GM12878 (cell line): ENCODE data around the gene RRM2. TPM values are rescaled to one million over a fixed set of nuclear protein-coding genes. Genes with fewer than 3 reads are reported as not detected.

Source experiments
- ATAC-seq: fragments of 200-7000 bp; cut with Tn5 transposase; 3 replicates; pipeline ENCODE4 v1.9.1; 2020; ENCODE audit warnings: mild to moderate bottlenecking, moderate library complexity
- BruUV-seq: library from RNA; stranded (reverse); fragments of 400-500 nt; replicated peaks from 2 replicates; lab custom pipeline; 2021; lab: Mats Ljungman, UMichigan
- CTCF ChIA-PET: fragments of 300-600 bp; sonication (Branson Sonifier 250); formaldehyde crosslinking; extraction: SDS; loops from one replicate; lab custom pipeline; 2021; ENCODE audit warnings: inconsistent platforms; lab: Yijun Ruan, JAX
- POLR2A ChIA-PET: fragments of 350-600 bp; formaldehyde crosslinking; extraction: SDS; loops from one replicate; lab custom pipeline; 2021; ENCODE audit warnings: inconsistent platforms; lab: Charles Lee
- RAD21 ChIA-PET: fragments of 300-600 bp; sonication (Branson Sonifier 250); formaldehyde crosslinking; loops from one replicate; lab custom pipeline; 2023; ENCODE audit warnings: antibody characterized with exemption; ENCODE audit not compliant: unreplicated experiment; lab: Charles Lee
- SMC1A ChIA-PET: fragments of 300-600 bp; sonication (Branson Sonifier 250); formaldehyde crosslinking; loops from one replicate; lab custom pipeline; 2023; ENCODE audit not compliant: unreplicated experiment, uncharacterized antibody; lab: Charles Lee
- DNase-seq: peaks from one replicate; pipeline ENCODE4 v3.0.0-alpha.2; 2011; ENCODE audit warnings: low read depth, low spot score
- FAIRE-seq: peaks from 3 replicates; lab custom pipeline; 2011; peaks lifted over from hg19 to GRCh38; lab: Jason Lieb, UNC
- H2AFZ ChIP-seq: 2 replicates; pipeline ENCODE4 v1.6.0; 2011; ENCODE audit warnings: low read depth, low read length, control low read depth; ENCODE audit not compliant: control insufficient read depth
- H3K27ac ChIP-seq: 2 replicates; pipeline ENCODE4 v1.5.1; 2011; ENCODE audit warnings: control low read depth; ENCODE audit not compliant: control insufficient read depth, insufficient read depth
- H3K27me3 ChIP-seq, 2 experiments: replicated peaks in 1 of 2; 2 replicates each; pipeline versions ENCODE4 v1.6.0 to v1.6.1; 2011; ENCODE audit warnings: low read length in 1 of 2; ENCODE audit not compliant: control insufficient read depth in 2 of 2, insufficient read depth in 2 of 2
- H3K36me3 ChIP-seq, 2 experiments: 2 replicates each; pipeline ENCODE4 v1.5.1; 2011; ENCODE audit warnings: low read length in 1 of 2; ENCODE audit not compliant: control insufficient read depth in 2 of 2, insufficient read depth in 2 of 2
- H3K4me1 ChIP-seq: 2 replicates; pipeline ENCODE4 v1.6.1; 2011; ENCODE audit warnings: mild to moderate bottlenecking, low read length, moderate library complexity, mixed read lengths; ENCODE audit not compliant: control insufficient read depth, insufficient read depth
- H3K4me2 ChIP-seq: 2 replicates; pipeline ENCODE4 v1.6.0; 2011; ENCODE audit warnings: control low read depth; ENCODE audit not compliant: control insufficient read depth, insufficient read depth
- H3K4me3 ChIP-seq: fragments of 200-600 bp; sonication (generic); 2 replicates; pipeline ENCODE4 v1.5.1; 2016
- H3K79me2 ChIP-seq: 2 replicates; pipeline ENCODE4 v1.6.0; 2011; ENCODE audit warnings: low read length; ENCODE audit not compliant: control insufficient read depth, insufficient read depth
- H3K9ac ChIP-seq: 2 replicates; pipeline ENCODE4 v1.8.0; 2011; ENCODE audit warnings: low read length, control low read depth, mixed read lengths; ENCODE audit not compliant: control insufficient read depth, insufficient read depth
- H3K9me3 ChIP-seq: replicated peaks from 3 replicates; pipeline ENCODE4 v1.5.1; 2011; ENCODE audit warnings: mild to moderate bottlenecking, low read length; ENCODE audit not compliant: control insufficient read depth, insufficient read depth
- H4K20me1 ChIP-seq: 2 replicates; pipeline ENCODE4 v1.6.0; 2011; ENCODE audit not compliant: control insufficient read depth, insufficient read depth
- ASH2L ChIP-seq: fragments of 300-600, 200-600 bp; sonication (generic); IDR thresholded peaks from 2 replicates; pipeline ENCODE4 v1.6.1; 2017; ENCODE audit warnings: low read depth, mild to moderate bottlenecking, borderline replicate concordance
- ATF2 ChIP-seq: IDR thresholded peaks from 2 replicates; pipeline ENCODE4 v1.6.1; 2012; ENCODE audit warnings: low read length, inconsistent platforms
- CHD4 ChIP-seq: fragments of 200-600 bp; sonication (generic); IDR thresholded peaks from 2 replicates; pipeline ENCODE4 v1.6.1; 2016; ENCODE audit warnings: mild to moderate bottlenecking
- EGR1 ChIP-seq, 2 experiments: IDR thresholded peaks; 1 replicate in 1 of 2; 2 replicates in 1 of 2; pipeline ENCODE4 v1.6.1; 2011 to 2012; ENCODE audit warnings: low read depth in 2 of 2, low read length in 2 of 2, borderline replicate concordance in 1 of 2, mild to moderate bottlenecking in 1 of 2, moderate library complexity in 1 of 2
- FOS ChIP-seq: IDR thresholded peaks from 3 replicates; pipeline ENCODE4 v1.6.1; 2011; ENCODE audit warnings: borderline replicate concordance; ENCODE audit not compliant: insufficient read length; ENCODE audit errors: extremely low read depth
- GATAD2B ChIP-seq: fragments of 450-650 bp; conservative IDR thresholded peaks from 2 replicates; pipeline ENCODE4 v1.6.1; 2017; ENCODE audit warnings: low read depth, mild to moderate bottlenecking, moderate library complexity
- IKZF1 ChIP-seq: fragments of 450-650 bp; conservative IDR thresholded peaks from 2 replicates; pipeline ENCODE4 v1.6.1; 2017; ENCODE audit warnings: antibody characterized with exemption, mild to moderate bottlenecking
- KAT2A ChIP-seq: conservative IDR thresholded peaks from 2 replicates; pipeline ENCODE4 v1.6.1; 2011; ENCODE audit warnings: low read depth, low read length; ENCODE audit not compliant: control insufficient read depth
- KLF5 ChIP-seq: fragments of 450-650 bp; IDR thresholded peaks from 2 replicates; pipeline ENCODE4 v1.6.1; 2014; ENCODE audit warnings: mild to moderate bottlenecking; ENCODE audit not compliant: partially characterized antibody
- MLLT1 ChIP-seq: fragments of 450-650 bp; IDR thresholded peaks from 2 replicates; pipeline ENCODE4 v1.6.1; 2016; ENCODE audit warnings: mild to moderate bottlenecking
- PAX5 ChIP-seq: IDR thresholded peaks from 2 replicates; pipeline ENCODE4 v1.6.1; 2011; ENCODE audit warnings: low read depth, low read length, borderline replicate concordance
- PAX8 ChIP-seq: fragments of 450-650 bp; IDR thresholded peaks from 2 replicates; pipeline ENCODE4 v1.6.1; 2017; ENCODE audit warnings: mild to moderate bottlenecking, moderate library complexity
- SREBF1 ChIP-seq: IDR thresholded peaks from 2 replicates; pipeline ENCODE4 v1.6.1; 2012; ENCODE audit warnings: mild to moderate bottlenecking, low read length
- TCF7 ChIP-seq: IDR thresholded peaks from 2 replicates; pipeline ENCODE4 v1.6.1; 2014; ENCODE audit warnings: antibody characterized with exemption, borderline replicate concordance
- ZNF384 ChIP-seq: IDR thresholded peaks from 2 replicates; pipeline ENCODE4 v1.6.1; 2012; ENCODE audit warnings: low read depth, mild to moderate bottlenecking, low read length, improper control_type of control experiment, borderline replicate concordance
- ZSCAN29 ChIP-seq: fragments of 450-650 bp; IDR thresholded peaks from 2 replicates; pipeline ENCODE4 v1.6.1; 2017; ENCODE audit warnings: mild to moderate bottlenecking, moderate library complexity
- WGBS: methylation state at CpG from one replicate; pipeline ENCODE4 v1.1.6; 2016; ENCODE audit warnings: low lambda C conversion rate; ENCODE audit not compliant: insufficient replicate concordance, insufficient coverage; ENCODE audit errors: missing lambda C conversion rate; 5-methylcytosine and 5-hydroxymethylcytosine counted together
- in situ Hi-C: fragments of 300-500 bp; cut with MboI; formaldehyde crosslinking; loops from 9 replicates; pipeline ENCODE4 v1.14.3; 2018; ENCODE audit warnings: mixed read lengths
- intact Hi-C: fragments of 100-400 bp; cut with micrococcal nuclease; formaldehyde crosslinking; loops from one replicate; pipeline ENCODE4 v1.14.2; 2022; ENCODE audit not compliant: unreplicated experiment
- polyA plus RNA-seq, 11 experiments: library from polyadenylated mRNA; depleted of rRNA in 4 of 11; unstranded in 6 of 11; stranded (reverse) in 5 of 11; fragments of >200 nt; fragmentation: Nextera tagmentation in 4 of 11; fragmentation: Illumina TruSeq in 1 of 11; extraction: Ambion mirVana in 4 of 11; extraction: Trizol in 1 of 11; gene quantifications; 1 replicate in 1 of 11; 2 replicates in 10 of 11; pipeline versions ENCODE4 v1.2.1 to v1.2.3, GENCODE V29; 2011 to 2016; ENCODE audit warnings: inconsistent platforms in 2 of 11, missing spikeins in 2 of 11, low read depth in 1 of 11
- total RNA-seq, 4 experiments: library from RNA; depleted of rRNA in 3 of 4; stranded (reverse); fragments of >200 nt in 3 of 4; fragmentation: Illumina TruSeq in 1 of 4; extraction: Trizol in 1 of 4; gene quantifications; 2 replicates each; pipeline versions ENCODE4 v1.2.1 to v1.2.3, GENCODE V29; 2013 to 2021
- TF ChIP-seq, protein P1 (sequence below): fragments of 450-650 bp; IDR thresholded peaks from 2 replicates; pipeline ENCODE4 v1.6.1; 2017; ENCODE audit warnings: mild to moderate bottlenecking

The RRM2 gene
- total and polyA plus RNA-seq, 10 of the 15 experiments (the other 5 are each of a cell fraction or from before 2014, with no cell fraction given), result 54.4 to 771 (median 159) TPM

DNA sequence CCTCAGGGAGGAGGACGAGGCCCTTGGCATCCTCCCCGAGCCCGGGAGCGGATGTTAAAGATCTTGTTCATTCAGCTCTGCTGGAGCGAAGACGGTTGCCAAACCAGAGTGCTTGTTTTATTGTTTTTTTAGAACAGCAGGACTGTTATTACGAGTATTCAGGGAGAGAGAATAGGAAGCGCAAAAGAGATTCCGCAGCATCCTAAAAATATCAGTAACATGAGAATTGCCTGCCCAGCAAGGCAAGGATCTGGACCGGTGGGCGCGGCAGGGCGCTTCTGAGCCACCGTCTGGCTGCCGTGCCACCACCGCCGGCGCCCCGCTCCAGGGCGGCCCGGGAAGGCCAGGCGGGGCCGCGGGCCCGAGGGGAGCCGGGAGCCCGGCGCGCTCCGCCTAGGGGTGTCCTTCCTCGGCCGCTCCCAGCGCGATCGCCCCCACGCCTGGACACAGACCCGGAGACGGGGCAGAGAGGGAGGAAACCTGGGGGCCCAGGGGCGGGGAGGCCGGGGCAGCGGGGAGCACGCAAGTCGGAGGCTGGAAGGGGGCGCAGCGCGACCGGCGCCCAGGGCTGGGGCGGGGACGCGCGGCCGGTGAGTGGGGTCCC lies 43.2 kb upstream of the RRM2 start (continued):
- TF ChIP-seq ASH2L, result no peak
- no peak for TF ChIP-seq SREBF1
- no peak for TF ChIP-seq CHD4
- no peak for TF ChIP-seq ZNF384
- TF ChIP-seq TCF7, result no peak
- TF ChIP-seq, all 136 proteins: peak for 9

GRCh38 chr2:10079870-10080535 lies 42.5 kb upstream of the RRM2 start, which contains the start of gene CYS1:
Gene CYS1 (minus strand): TSS chr2:10080411. CDS start chr2:10080223, 188 bp downstream.
- ChIA-PET SMC1A (interaction anchor here (1.2 to 13.9 kb wide), 8 partner anchors 8 to 329 kb away, joined by 3 to 236 read pairs (median 14); no protein-coding TSS in a partner anchor), RAD21 (interaction anchor here (0.8 to 13.2 kb wide), 8 partner anchors 11 to 368 kb away, joined by 3 to 216 read pairs (median 22); partner anchors contain the start of genes ODC1 and RRM2), CTCF (interaction anchor here (1.3 to 22.8 kb wide), 7 partner anchors 17 to 329 kb away, joined by 3 to 983 read pairs (median 15); no protein-coding TSS in a partner anchor), POLR2A (interaction anchor here (1.0 to 5.8 kb wide), 4 partner anchors 11 to 366 kb away, joined by 3 to 73 read pairs (median 12); no protein-coding TSS in a partner anchor)
- Histone ChIP-seq H3K27me3 (no peaks in the 10 kb centered on the region), H3K79me2 (no peaks in the 10 kb centered on the region; the same call in 1 of the 2 replicates), H3K9me3 (no peaks in the 10 kb centered on the region), H4K20me1 (no peaks in the 10 kb centered on the region), H3K4me3 (peak within 1 kb of the TSS; percentile 57), H3K4me2 (peak within 1 kb of the TSS; percentile 66), H3K4me1 (peaks cover 50% of the 10 kb centered on the region), H3K36me3 (no peaks in the 10 kb centered on the region), H3K27ac (peak within 1 kb of the TSS; percentile 57), H3K9ac (peak within 1 kb of the TSS; percentile 52), H2AFZ (peak within 1 kb of the TSS; percentile 6; the same call in 1 of the 2 replicates)
- in situ Hi-C loops, result loop anchor here (5.0 kb wide), 1 partner anchor 357 kb away; no protein-coding TSS in a partner anchor
- 0% methylated on average over 34 of the region's 98 CpGs for WGBS
- ATAC-seq, result peak; percentile 41
- no TSS peak for BruUV-seq
- FAIRE-seq, result no peak
- intact Hi-C loops, result loop anchor here (1.0 kb wide), 1 partner anchor 365 kb away; no protein-coding TSS in a partner anchor
- DNase-seq, result no peak
- no peak for TF ChIP-seq ATF2
- TF ChIP-seq KLF5, result no peak
- peak in 1 of 2 experiments; percentile 50; a peak in 1 of 3 replicates for TF ChIP-seq EGR1 (IDR thresholded peaks at IDR 0.05; ENCODE audit: borderline replicate concordance in 1 of 2, low read depth in 2 of 2, low read length in 2 of 2)
- TF ChIP-seq PAX8, result no peak
- TF ChIP-seq ZSCAN29, result peak; percentile 20; the same call in 1 of the 2 replicates
- TF ChIP-seq MLLT1, result no peak
- TF ChIP-seq GATAD2B, result peak; percentile 94
- TF ChIP-seq IKZF1, result peak; percentile 66
- TF ChIP-seq, protein P1, sequence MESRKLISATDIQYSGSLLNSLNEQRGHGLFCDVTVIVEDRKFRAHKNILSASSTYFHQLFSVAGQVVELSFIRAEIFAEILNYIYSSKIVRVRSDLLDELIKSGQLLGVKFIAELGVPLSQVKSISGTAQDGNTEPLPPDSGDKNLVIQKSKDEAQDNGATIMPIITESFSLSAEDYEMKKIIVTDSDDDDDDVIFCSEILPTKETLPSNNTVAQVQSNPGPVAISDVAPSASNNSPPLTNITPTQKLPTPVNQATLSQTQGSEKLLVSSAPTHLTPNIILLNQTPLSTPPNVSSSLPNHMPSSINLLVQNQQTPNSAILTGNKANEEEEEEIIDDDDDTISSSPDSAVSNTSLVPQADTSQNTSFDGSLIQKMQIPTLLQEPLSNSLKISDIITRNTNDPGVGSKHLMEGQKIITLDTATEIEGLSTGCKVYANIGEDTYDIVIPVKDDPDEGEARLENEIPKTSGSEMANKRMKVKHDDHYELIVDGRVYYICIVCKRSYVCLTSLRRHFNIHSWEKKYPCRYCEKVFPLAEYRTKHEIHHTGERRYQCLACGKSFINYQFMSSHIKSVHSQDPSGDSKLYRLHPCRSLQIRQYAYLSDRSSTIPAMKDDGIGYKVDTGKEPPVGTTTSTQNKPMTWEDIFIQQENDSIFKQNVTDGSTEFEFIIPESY, result no peak
- no peak for TF ChIP-seq KAT2A
- TF ChIP-seq PAX5, result no peak
- no peak for TF ChIP-seq FOS
